Measurements from ENCODE around the gene WDFY4. TPM values are rescaled to one million over a fixed set of nuclear protein-coding genes. Genes with fewer than 3 reads are reported as not detected.

The WDFY4 gene
- polyA plus RNA-seq, 1 donor (not counting 4 experiments of a cell fraction or from before 2014, with no cell fraction given): 0.04 TPM

DNA sequence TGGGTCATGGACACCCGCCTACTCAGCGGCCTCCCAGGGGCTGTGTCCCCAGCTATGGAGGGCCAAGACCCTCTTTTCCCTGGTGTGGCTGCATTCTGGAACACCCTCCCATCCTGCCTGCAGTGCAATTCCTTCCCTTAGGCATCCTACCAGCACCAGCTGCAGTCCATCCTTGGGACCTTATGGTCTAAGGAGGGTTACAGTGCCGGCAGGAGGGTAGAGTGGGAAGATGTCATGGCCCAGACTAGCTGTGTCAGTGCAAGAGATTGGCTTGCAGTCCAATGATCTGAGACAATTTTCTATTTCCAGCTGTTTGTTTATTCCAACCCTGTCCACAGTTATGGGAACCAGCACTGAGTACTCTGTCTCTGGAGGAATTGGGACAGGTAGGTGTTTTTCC is 92.4 kb downstream of the WDFY4 start:
- Histone ChIP-seq H3K27ac (ENCODE audit: control insufficient read depth, insufficient read depth, low read length) (no peak overlapping the region), H3K4me3 (ENCODE audit: control insufficient read depth in 2 of 3, extremely low read depth in 1 of 3, insufficient read depth in 2 of 3, low read depth in 1 of 3, low read length in 3 of 3) (no peak overlapping the region), H3K9ac (ENCODE audit: control insufficient read depth, extremely low read depth, insufficient read depth, low read length) (no peak overlapping the region), H3K4me2 (ENCODE audit: control insufficient read depth, extremely low read depth, insufficient read depth, low read depth, low read length) (no peak overlapping the region), H3K27me3 (ENCODE audit: control insufficient read depth, extremely low read depth, insufficient read depth, low read length) (no peaks in the 10 kb centered on the region), H3K79me2 (ENCODE audit: control insufficient read depth, insufficient read depth, low read length) (no peaks in the 10 kb centered on the region), H4K20me1 (ENCODE audit: control insufficient read depth, extremely low read depth, insufficient read depth, low read length) (no peaks in the 10 kb centered on the region), H3K36me3 (ENCODE audit: control insufficient read depth in 2 of 2, extremely low read depth in 1 of 2, insufficient read depth in 2 of 2, low read length in 2 of 2) (no peaks in the 10 kb centered on the region), H2AFZ (ENCODE audit: control insufficient read depth, low read length) (no peak overlapping the region), H3K9me1 (ENCODE audit: control insufficient read depth, extremely low read depth, insufficient read depth, low read length) (no peaks in the 10 kb centered on the region), H3K4me1 (ENCODE audit: control insufficient read depth, extremely low read depth, insufficient read depth, low read length) (no peaks in the 10 kb centered on the region), H3K9me3 (ENCODE audit: control insufficient read depth, low read depth, low read length) (no peaks in the 10 kb centered on the region)
- no peak for TF ChIP-seq EZH2 (IDR thresholded peaks at IDR 0.05; ENCODE audit: low read length)
- TF ChIP-seq, protein P1, sequence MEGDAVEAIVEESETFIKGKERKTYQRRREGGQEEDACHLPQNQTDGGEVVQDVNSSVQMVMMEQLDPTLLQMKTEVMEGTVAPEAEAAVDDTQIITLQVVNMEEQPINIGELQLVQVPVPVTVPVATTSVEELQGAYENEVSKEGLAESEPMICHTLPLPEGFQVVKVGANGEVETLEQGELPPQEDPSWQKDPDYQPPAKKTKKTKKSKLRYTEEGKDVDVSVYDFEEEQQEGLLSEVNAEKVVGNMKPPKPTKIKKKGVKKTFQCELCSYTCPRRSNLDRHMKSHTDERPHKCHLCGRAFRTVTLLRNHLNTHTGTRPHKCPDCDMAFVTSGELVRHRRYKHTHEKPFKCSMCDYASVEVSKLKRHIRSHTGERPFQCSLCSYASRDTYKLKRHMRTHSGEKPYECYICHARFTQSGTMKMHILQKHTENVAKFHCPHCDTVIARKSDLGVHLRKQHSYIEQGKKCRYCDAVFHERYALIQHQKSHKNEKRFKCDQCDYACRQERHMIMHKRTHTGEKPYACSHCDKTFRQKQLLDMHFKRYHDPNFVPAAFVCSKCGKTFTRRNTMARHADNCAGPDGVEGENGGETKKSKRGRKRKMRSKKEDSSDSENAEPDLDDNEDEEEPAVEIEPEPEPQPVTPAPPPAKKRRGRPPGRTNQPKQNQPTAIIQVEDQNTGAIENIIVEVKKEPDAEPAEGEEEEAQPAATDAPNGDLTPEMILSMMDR (optimal IDR thresholded peaks at IDR 0.05 in 1 of 3, IDR thresholded peaks at IDR 0.05 in 1 of 3, conservative IDR thresholded peaks at IDR 0.05 in 1 of 3; ENCODE audit: extremely low read depth in 1 of 3, insufficient read depth in 2 of 3, low read length in 3 of 3): no peak
- DNase-seq (ENCODE audit: low read depth, low spot score) (no peak), FAIRE-seq (no peak)
- dilution Hi-C loops (cut with MboI; ENCODE audit: extremely low pct_ligation_motif_present, low sequenced_read_pairs): no loop called here

DNA sequence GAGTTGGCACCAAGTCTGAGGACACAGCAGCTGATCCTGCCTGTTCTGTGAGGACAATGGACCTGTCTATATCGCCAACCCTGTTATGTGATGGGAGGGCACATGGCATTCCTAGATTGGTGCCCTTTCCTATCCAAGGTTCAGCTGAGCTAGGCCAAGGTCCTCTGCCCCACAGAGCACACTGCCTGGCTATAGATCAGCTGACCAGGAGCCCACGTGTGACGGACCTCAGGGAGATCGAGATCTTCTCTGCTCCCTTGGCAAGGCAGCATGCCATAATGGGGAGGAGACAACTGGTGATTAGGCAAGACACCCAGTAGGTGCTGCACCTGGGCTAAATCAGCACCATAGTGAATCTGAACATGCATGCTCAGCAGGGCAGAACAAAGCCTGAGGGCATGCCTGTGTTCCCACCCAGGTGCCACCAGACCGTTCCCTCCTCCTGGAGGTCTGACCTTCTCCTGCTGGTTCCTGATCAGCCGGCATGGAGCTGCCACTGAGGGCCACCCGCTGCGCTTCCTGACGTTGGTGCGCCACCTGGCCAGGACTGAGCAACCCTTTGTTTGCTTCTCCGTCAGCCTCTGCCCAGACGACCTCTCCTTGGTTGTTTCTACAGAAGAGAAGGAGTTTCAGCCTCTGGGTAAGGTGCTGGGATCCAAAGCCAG is 93.7 kb downstream of the WDFY4 start:
- no peaks in the 10 kb centered on the region for H3K9me3 ChIP-seq (ENCODE audit: control insufficient read depth, low read depth, low read length)
- H3K27me3 ChIP-seq (ENCODE audit: control insufficient read depth, extremely low read depth, insufficient read depth, low read length): peaks cover 4% of the 10 kb centered on the region
- H3K4me2 ChIP-seq (ENCODE audit: control insufficient read depth, extremely low read depth, insufficient read depth, low read depth, low read length): no peak overlapping the region
- no peaks in the 10 kb centered on the region for H3K9me1 ChIP-seq (ENCODE audit: control insufficient read depth, extremely low read depth, insufficient read depth, low read length)
- no peak overlapping the region for H3K4me3 ChIP-seq (ENCODE audit: control insufficient read depth in 2 of 3, extremely low read depth in 1 of 3, insufficient read depth in 2 of 3, low read depth in 1 of 3, low read length in 3 of 3)
- TF ChIP-seq, protein P1 (optimal IDR thresholded peaks at IDR 0.05 in 1 of 3, IDR thresholded peaks at IDR 0.05 in 1 of 3, conservative IDR thresholded peaks at IDR 0.05 in 1 of 3; ENCODE audit: extremely low read depth in 1 of 3, insufficient read depth in 2 of 3, low read length in 3 of 3): no peak
- no peak for TF ChIP-seq EZH2 (IDR thresholded peaks at IDR 0.05; ENCODE audit: low read length)
- DNase-seq (ENCODE audit: low read depth, low spot score) (no peak), FAIRE-seq (no peak)
- no peak overlapping the region for H2AFZ ChIP-seq (ENCODE audit: control insufficient read depth, low read length)
- no peaks in the 10 kb centered on the region for H3K79me2 ChIP-seq (ENCODE audit: control insufficient read depth, insufficient read depth, low read length)
- dilution Hi-C loops (cut with MboI; ENCODE audit: extremely low pct_ligation_motif_present, low sequenced_read_pairs): no loop called here
- no peaks in the 10 kb centered on the region for H4K20me1 ChIP-seq (ENCODE audit: control insufficient read depth, extremely low read depth, insufficient read depth, low read length)
- H3K9ac ChIP-seq (ENCODE audit: control insufficient read depth, extremely low read depth, insufficient read depth, low read length): no peak overlapping the region
- no peaks in the 10 kb centered on the region for H3K36me3 ChIP-seq (ENCODE audit: control insufficient read depth in 2 of 2, extremely low read depth in 1 of 2, insufficient read depth in 2 of 2, low read length in 2 of 2)
- no peaks in the 10 kb centered on the region for H3K4me1 ChIP-seq (ENCODE audit: control insufficient read depth, extremely low read depth, insufficient read depth, low read length)
- H3K27ac ChIP-seq (ENCODE audit: control insufficient read depth, insufficient read depth, low read length): no peak overlapping the region

Measured in keratinocyte (primary cell).